HEK293 (cell line): Measurements from ENCODE around the gene FDCSP.

Source experiments
- CTCF ChIA-PET: fragments of 350-600 bp; formaldehyde crosslinking; extraction: SDS; loops from one replicate; lab custom pipeline; 2021; ENCODE audit warnings: antibody characterized with exemption; lab: Yijun Ruan, JAX
- POLR2A ChIA-PET: fragments of 300-600 bp; formaldehyde crosslinking; extraction: SDS; loops from one replicate; lab custom pipeline; 2020; ENCODE audit warnings: antibody characterized with exemption, inconsistent platforms; lab: Yijun Ruan, JAX
- H3K27ac ChIP-seq: fragments of 200-500 bp; sonication (Bioruptor generic); 2 replicates; pipeline ENCODE4 v1.5.1; 2014; ENCODE audit warnings: low read depth, low read length, control low read depth, inconsistent platforms; ENCODE audit errors: extremely low read depth
- H3K36me3 ChIP-seq, 2 experiments: fragments of 200-500 bp in 1 of 2; sonication (Bioruptor generic) in 1 of 2; 1 replicate in 1 of 2; 2 replicates in 1 of 2; pipeline ENCODE4 v1.5.1; 2014 to 2017; ENCODE audit warnings: inconsistent platforms in 2 of 2, low read length in 2 of 2; ENCODE audit not compliant: control insufficient read depth in 2 of 2, insufficient read depth in 1 of 2
- H3K4me1 ChIP-seq: fragments of 200-500 bp; sonication (Bioruptor generic); 2 replicates; pipeline ENCODE4 v1.5.1; 2014; ENCODE audit warnings: mild to moderate bottlenecking, low read length, inconsistent platforms; ENCODE audit not compliant: control insufficient read depth, insufficient read depth
- H3K4me3 ChIP-seq: 2 replicates; pipeline ENCODE4 v1.5.1; 2011; ENCODE audit warnings: low read depth, mild to moderate bottlenecking, control low read depth, low read length, moderate library complexity
- H3K9me3 ChIP-seq: fragments of 200-500 bp; sonication (Bioruptor generic); 2 replicates; pipeline ENCODE4 v1.5.1; 2014; ENCODE audit warnings: low read depth, low read length, inconsistent platforms; ENCODE audit not compliant: control insufficient read depth, insufficient read depth
- GLI2 ChIP-seq: fragments of 450-650 bp; formaldehyde crosslinking; IDR thresholded peaks from 2 replicates; pipeline ENCODE4; 2017; ENCODE audit warnings: missing biosample characterization, missing genetic modification characterization, low read depth, borderline replicate concordance
- HOXA7 ChIP-seq: sonication (generic); formaldehyde crosslinking; IDR thresholded peaks from 2 replicates; pipeline ENCODE4 v1.8.1; 2022; ENCODE audit warnings: missing genetic modification reagents, borderline replicate concordance
- KLF10 ChIP-seq: fragments of 450-650 bp; IDR thresholded peaks from 2 replicates; pipeline ENCODE4 v1.5.1; 2018; ENCODE audit warnings: missing biosample characterization, mild to moderate bottlenecking, missing genetic modification characterization
- RBAK ChIP-seq: fragments of 450-650 bp; formaldehyde crosslinking; IDR thresholded peaks from 2 replicates; pipeline ENCODE4 v1.5.1; 2016; ENCODE audit warnings: missing biosample characterization, missing genetic modification characterization
- TCF7L2 ChIP-seq: IDR thresholded peaks from 2 replicates; pipeline ENCODE4 v1.6.1; 2011; ENCODE audit warnings: low read depth, mild to moderate bottlenecking, inconsistent platforms, low read length, moderate library complexity, borderline replicate concordance
- ZEB2 ChIP-seq: fragments of 450-650 bp; formaldehyde crosslinking; IDR thresholded peaks from 2 replicates; pipeline ENCODE4 v1.5.1; 2016; ENCODE audit warnings: missing biosample characterization, missing genetic modification characterization
- ZFP41 ChIP-seq: fragments of 450-650 bp; formaldehyde crosslinking; IDR thresholded peaks from 2 replicates; pipeline ENCODE4 v1.5.1; 2016; ENCODE audit warnings: missing biosample characterization, missing genetic modification characterization, borderline replicate concordance
- ZFP69B ChIP-seq: fragments of 450-650 bp; formaldehyde crosslinking; IDR thresholded peaks from 2 replicates; pipeline ENCODE4 v1.5.1; 2016; ENCODE audit warnings: missing biosample characterization, missing genetic modification characterization
- ZNF140 ChIP-seq: fragments of 450-650 bp; formaldehyde crosslinking; IDR thresholded peaks from 2 replicates; pipeline ENCODE4 v1.5.1; 2016; ENCODE audit warnings: missing biosample characterization, missing genetic modification characterization
- ZNF169 ChIP-seq: fragments of 450-650 bp; formaldehyde crosslinking; IDR thresholded peaks from 2 replicates; pipeline ENCODE4 v1.5.1; 2016; ENCODE audit warnings: missing biosample characterization, missing genetic modification characterization
- ZNF248 ChIP-seq: fragments of 450-650 bp; formaldehyde crosslinking; IDR thresholded peaks from 2 replicates; pipeline ENCODE4 v1.5.1; 2017; ENCODE audit warnings: missing biosample characterization, missing genetic modification characterization
- ZNF266 ChIP-seq: fragments of 450-650 bp; formaldehyde crosslinking; IDR thresholded peaks from 2 replicates; pipeline ENCODE4 v1.5.1; 2016; ENCODE audit warnings: missing biosample characterization, missing genetic modification characterization, low read depth
- ZNF292 ChIP-seq: fragments of 450-650 bp; formaldehyde crosslinking; IDR thresholded peaks from 2 replicates; pipeline ENCODE4 v1.5.1; 2016; ENCODE audit warnings: low read depth, missing biosample characterization, missing genetic modification characterization, borderline replicate concordance
- ZNF354C ChIP-seq: fragments of 450-650 bp; formaldehyde crosslinking; IDR thresholded peaks from 2 replicates; pipeline ENCODE4 v1.5.1; 2016; ENCODE audit warnings: missing biosample characterization, missing genetic modification characterization, low read depth, borderline replicate concordance
- ZNF423 ChIP-seq: fragments of 450-650 bp; formaldehyde crosslinking; IDR thresholded peaks from 2 replicates; pipeline ENCODE4 v1.5.1; 2016; ENCODE audit warnings: missing biosample characterization, missing genetic modification characterization
- ZNF549 ChIP-seq: fragments of 450-650 bp; IDR thresholded peaks from 2 replicates; pipeline ENCODE4 v1.5.1; 2018; ENCODE audit warnings: missing biosample characterization, missing genetic modification characterization, mild to moderate bottlenecking, inconsistent platforms, moderate library complexity
- ZNF610 ChIP-seq: fragments of 450-650 bp; formaldehyde crosslinking; IDR thresholded peaks from 2 replicates; pipeline ENCODE4 v1.5.1; 2016; ENCODE audit warnings: missing biosample characterization, missing genetic modification characterization, borderline replicate concordance
- ZNF624 ChIP-seq: fragments of 450-650 bp; formaldehyde crosslinking; IDR thresholded peaks from 2 replicates; pipeline ENCODE4 v1.5.1; 2017; ENCODE audit warnings: missing biosample characterization, missing genetic modification characterization
- ZNF626 ChIP-seq: fragments of 450-650 bp; sonication (Bioruptor Pico); formaldehyde crosslinking; IDR thresholded peaks from 2 replicates; pipeline ENCODE4 v1.5.1; 2018; ENCODE audit warnings: missing biosample characterization, missing genetic modification characterization, inconsistent platforms
- ZNF707 ChIP-seq: fragments of 450-650 bp; formaldehyde crosslinking; IDR thresholded peaks from 2 replicates; pipeline ENCODE4 v1.5.1; 2016; ENCODE audit warnings: missing biosample characterization, missing genetic modification characterization
- ZNF830 ChIP-seq: fragments of 450-650 bp; IDR thresholded peaks from 2 replicates; pipeline ENCODE4 v1.5.0; 2018; ENCODE audit warnings: missing biosample characterization, missing genetic modification characterization, low read depth, mild to moderate bottlenecking, moderate library complexity
- TF ChIP-seq, protein P1 (sequence below): fragments of 450-650 bp; formaldehyde crosslinking; IDR thresholded peaks from 2 replicates; pipeline ENCODE4 v1.5.1; 2016; ENCODE audit warnings: missing biosample characterization, missing genetic modification characterization
- TF ChIP-seq, protein P2 (sequence below): fragments of 450-650 bp; formaldehyde crosslinking; IDR thresholded peaks from 2 replicates; pipeline ENCODE4 v1.5.1; 2016; ENCODE audit warnings: missing biosample characterization, missing genetic modification characterization
- TF ChIP-seq, protein P3 (sequence below): sonication (generic); formaldehyde crosslinking; IDR thresholded peaks from 2 replicates; pipeline ENCODE4 v1.8.1; 2022; ENCODE audit warnings: mild to moderate bottlenecking, moderate library complexity, missing genetic modification reagents
- TF ChIP-seq, protein P4 (sequence below): fragments of 450-650 bp; formaldehyde crosslinking; IDR thresholded peaks from 2 replicates; pipeline ENCODE4 v1.5.1; 2017; ENCODE audit warnings: missing biosample characterization, missing genetic modification characterization

FDCSP gene

DNA sequence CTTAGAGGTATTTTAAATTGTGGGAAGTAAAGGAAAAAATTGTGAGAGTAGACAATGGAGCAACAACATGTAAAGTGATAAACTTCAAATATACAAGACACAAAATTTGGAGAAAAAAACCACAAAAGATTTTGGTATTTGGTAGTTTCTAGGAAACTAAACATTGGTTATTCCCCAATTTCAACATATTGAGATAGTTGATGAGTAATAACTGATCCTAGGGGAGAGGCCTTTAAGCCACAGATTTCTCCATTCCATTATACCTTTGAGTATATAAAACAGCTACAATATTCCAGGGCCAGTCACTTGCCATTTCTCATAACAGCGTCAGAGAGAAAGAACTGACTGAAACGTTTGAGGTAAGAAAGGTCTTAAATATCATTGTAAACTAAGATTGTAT is at the start of gene FDCSP:
Gene FDCSP, plus strand, starts transcription at position 301 of the 400 bp plus-strand sequence. CDS start 5,071 bp downstream, outside the sequence.
- ChIA-PET CTCF (no interaction called here), POLR2A (no interaction called here)
- no peaks in the 10 kb centered on the region for H3K4me1 ChIP-seq
- H3K9me3 ChIP-seq = no peaks in the 10 kb centered on the region
- TF ChIP-seq ZNF248 (tag by site-specific recombination) (no peak), ZFP69B (tag by site-specific recombination) (no peak), ZNF169 (tag by site-specific recombination) (no peak), ZNF266 (no peak), ZNF423 (tag by site-specific recombination) (no peak), ZNF610 (tag by site-specific recombination) (no peak), ZNF624 (no peak)
- TF ChIP-seq, protein P1, sequence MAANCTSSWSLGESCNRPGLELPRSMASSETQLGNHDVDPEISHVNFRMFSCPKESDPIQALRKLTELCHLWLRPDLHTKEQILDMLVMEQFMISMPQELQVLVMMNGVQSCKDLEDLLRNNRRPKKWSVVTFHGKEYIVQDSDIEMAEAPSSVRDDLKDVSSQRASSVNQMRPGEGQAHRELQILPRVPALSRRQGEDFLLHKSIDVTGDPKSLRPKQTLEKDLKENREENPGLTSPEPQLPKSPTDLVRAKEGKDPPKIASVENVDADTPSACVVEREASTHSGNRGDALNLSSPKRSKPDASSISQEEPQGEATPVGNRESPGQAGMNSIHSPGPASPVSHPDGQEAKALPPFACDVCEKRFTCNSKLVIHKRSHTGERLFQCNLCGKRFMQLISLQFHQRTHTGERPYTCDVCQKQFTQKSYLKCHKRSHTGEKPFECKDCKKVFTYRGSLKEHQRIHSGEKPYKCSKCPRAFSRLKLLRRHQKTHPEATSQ = no peak
- H3K4me3 ChIP-seq = no peak within 1 kb of the TSS
- H3K36me3 ChIP-seq = no peaks in the 10 kb centered on the region
- H3K27ac ChIP-seq = no peak within 1 kb of the TSS

GRCh38 chr4:70177090-70177489 is 48.8 kb upstream of the FDCSP start:
- ChIA-PET CTCF (no interaction called here), POLR2A (no interaction called here)
- no peaks in the 10 kb centered on the region for H3K9me3 ChIP-seq
- H3K4me3 ChIP-seq = no peak overlapping the region
- TF ChIP-seq ZFP41 (tag by site-specific recombination) (no peak), TCF7L2 (no peak), ZNF549 (tag by site-specific recombination) (no peak), ZNF266 (no peak), ZNF354C (tag by site-specific recombination) (no peak)
- TF ChIP-seq, protein P2, sequence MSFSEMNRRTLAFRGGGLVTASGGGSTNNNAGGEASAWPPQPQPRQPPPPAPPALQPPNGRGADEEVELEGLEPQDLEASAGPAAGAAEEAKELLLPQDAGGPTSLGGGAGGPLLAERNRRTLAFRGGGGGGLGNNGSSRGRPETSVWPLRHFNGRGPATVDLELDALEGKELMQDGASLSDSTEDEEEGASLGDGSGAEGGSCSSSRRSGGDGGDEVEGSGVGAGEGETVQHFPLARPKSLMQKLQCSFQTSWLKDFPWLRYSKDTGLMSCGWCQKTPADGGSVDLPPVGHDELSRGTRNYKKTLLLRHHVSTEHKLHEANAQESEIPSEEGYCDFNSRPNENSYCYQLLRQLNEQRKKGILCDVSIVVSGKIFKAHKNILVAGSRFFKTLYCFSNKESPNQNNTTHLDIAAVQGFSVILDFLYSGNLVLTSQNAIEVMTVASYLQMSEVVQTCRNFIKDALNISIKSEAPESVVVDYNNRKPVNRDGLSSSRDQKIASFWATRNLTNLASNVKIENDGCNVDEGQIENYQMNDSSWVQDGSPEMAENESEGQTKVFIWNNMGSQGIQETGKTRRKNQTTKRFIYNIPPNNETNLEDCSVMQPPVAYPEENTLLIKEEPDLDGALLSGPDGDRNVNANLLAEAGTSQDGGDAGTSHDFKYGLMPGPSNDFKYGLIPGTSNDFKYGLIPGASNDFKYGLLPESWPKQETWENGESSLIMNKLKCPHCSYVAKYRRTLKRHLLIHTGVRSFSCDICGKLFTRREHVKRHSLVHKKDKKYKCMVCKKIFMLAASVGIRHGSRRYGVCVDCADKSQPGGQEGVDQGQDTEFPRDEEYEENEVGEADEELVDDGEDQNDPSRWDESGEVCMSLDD (tag by site-specific recombination) = no peak
- no peak overlapping the region for H3K27ac ChIP-seq
- H3K36me3 ChIP-seq = no peaks in the 10 kb centered on the region
- H3K4me1 ChIP-seq = no peaks in the 10 kb centered on the region

DNA sequence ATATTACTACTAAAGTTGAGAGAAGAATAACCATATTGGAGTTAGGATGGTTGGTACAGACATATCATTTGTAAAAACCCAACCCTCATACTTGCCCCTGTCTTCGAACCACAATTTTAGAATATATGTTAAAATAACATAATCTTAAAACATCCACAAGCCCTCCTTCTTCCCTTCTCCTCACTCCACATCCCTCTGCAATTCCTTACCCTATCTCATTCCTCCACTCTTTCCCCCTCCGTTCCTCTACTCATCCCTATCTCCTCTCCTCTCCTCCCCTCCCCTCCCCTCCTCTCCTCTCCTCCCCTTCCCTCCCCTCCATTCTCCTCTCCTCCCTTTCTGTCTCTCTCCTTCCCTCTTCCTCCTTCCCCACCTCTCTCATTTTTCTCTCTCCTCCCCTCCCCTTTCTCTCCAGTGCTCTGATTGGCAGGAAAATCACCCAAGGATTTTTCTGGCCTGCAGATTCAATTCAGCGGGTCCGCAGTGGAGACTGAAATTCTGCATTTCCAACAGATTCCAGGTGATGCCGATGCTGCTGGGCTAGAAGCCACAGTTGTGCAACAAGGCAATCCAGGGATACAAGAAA is 47.8 kb upstream of the FDCSP start:
- no peaks in the 10 kb centered on the region for H3K36me3 ChIP-seq
- no peaks in the 10 kb centered on the region for H3K9me3 ChIP-seq
- no peak overlapping the region for H3K27ac ChIP-seq
- H3K4me3 ChIP-seq = no peak overlapping the region
- H3K4me1 ChIP-seq = no peaks in the 10 kb centered on the region
- POLR2A ChIA-PET = no interaction called here
- CTCF ChIA-PET = no interaction called here
- TF ChIP-seq HOXA7 (CRISPR knock-in tag) (no peak), ZNF830 (tag by site-specific recombination) (no peak), ZNF140 (no peak), GLI2 (no peak), ZEB2 (tag by site-specific recombination) (no peak), ZNF626 (no peak), RBAK (tag by site-specific recombination) (no peak), KLF10 (tag by site-specific recombination) (no peak), ZNF292 (tag by site-specific recombination) (no peak), ZNF707 (tag by site-specific recombination) (no peak)
- TF ChIP-seq, protein P3, sequence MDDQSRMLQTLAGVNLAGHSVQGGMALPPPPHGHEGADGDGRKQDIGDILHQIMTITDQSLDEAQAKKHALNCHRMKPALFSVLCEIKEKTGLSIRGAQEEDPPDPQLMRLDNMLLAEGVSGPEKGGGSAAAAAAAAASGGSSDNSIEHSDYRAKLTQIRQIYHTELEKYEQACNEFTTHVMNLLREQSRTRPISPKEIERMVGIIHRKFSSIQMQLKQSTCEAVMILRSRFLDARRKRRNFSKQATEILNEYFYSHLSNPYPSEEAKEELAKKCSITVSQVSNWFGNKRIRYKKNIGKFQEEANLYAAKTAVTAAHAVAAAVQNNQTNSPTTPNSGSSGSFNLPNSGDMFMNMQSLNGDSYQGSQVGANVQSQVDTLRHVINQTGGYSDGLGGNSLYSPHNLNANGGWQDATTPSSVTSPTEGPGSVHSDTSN (CRISPR knock-in tag) = no peak
- TF ChIP-seq, protein P4, sequence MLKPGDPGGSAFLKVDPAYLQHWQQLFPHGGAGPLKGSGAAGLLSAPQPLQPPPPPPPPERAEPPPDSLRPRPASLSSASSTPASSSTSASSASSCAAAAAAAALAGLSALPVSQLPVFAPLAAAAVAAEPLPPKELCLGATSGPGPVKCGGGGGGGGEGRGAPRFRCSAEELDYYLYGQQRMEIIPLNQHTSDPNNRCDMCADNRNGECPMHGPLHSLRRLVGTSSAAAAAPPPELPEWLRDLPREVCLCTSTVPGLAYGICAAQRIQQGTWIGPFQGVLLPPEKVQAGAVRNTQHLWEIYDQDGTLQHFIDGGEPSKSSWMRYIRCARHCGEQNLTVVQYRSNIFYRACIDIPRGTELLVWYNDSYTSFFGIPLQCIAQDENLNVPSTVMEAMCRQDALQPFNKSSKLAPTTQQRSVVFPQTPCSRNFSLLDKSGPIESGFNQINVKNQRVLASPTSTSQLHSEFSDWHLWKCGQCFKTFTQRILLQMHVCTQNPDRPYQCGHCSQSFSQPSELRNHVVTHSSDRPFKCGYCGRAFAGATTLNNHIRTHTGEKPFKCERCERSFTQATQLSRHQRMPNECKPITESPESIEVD (tag by site-specific recombination) = no peak
